IMR-90 (cell line): Measurements from ENCODE around the gene CD2AP. TPM values are rescaled to one million over a fixed set of nuclear protein-coding genes. Genes with fewer than 3 reads are reported as not detected.

ENCODE experiments used
- ATAC-seq: fragments of 200-7000 bp; cut with Tn5 transposase; 2 replicates; pipeline ENCODE4 v1.9.1; 2020; ENCODE audit warnings: low read depth, mild to moderate bottlenecking, moderate library complexity
- BruUV-seq: library from RNA; stranded (reverse); fragments of 400-500 nt; replicated peaks from 2 replicates; lab custom pipeline; 2021; lab: Mats Ljungman, UMichigan
- CTCF ChIA-PET: fragments of 300-600 bp; formaldehyde crosslinking; extraction: SDS; loops from one replicate; lab custom pipeline; 2021; ENCODE audit warnings: antibody characterized with exemption; lab: Yijun Ruan, JAX
- POLR2A ChIA-PET: fragments of 300-600 bp; sonication (Branson Sonifier 250); formaldehyde crosslinking; loops from one replicate; lab custom pipeline; 2022; ENCODE audit warnings: antibody characterized with exemption; ENCODE audit not compliant: unreplicated experiment; lab: Charles Lee
- DNase-seq: peaks from one replicate; pipeline ENCODE4 v3.0.0; 2013
- H2AFZ ChIP-seq: replicated peaks from 2 replicates; pipeline ENCODE3; 2013; ENCODE audit warnings: low read length, mild to moderate bottlenecking; ENCODE audit not compliant: poor library complexity
- H2AK5ac ChIP-seq: 2 replicates; pipeline ENCODE4 v1.6.1; 2013; ENCODE audit warnings: low read depth, low read length, inconsistent platforms
- H2AK9ac ChIP-seq: replicated peaks from 2 replicates; pipeline ENCODE3; 2013; ENCODE audit warnings: mild to moderate bottlenecking, low read depth, low read length, moderate library complexity; ENCODE audit not compliant: poor library complexity
- H2BK120ac ChIP-seq: 2 replicates; pipeline ENCODE4 v1.6.1; 2013; ENCODE audit warnings: low read depth, low read length, inconsistent platforms
- H2BK15ac ChIP-seq: 3 replicates; pipeline ENCODE4 v1.6.1; 2013; ENCODE audit warnings: low read depth, low read length, inconsistent platforms
- H2BK20ac ChIP-seq: 2 replicates; pipeline ENCODE4 v1.6.1; 2013; ENCODE audit warnings: low read depth, mild to moderate bottlenecking, inconsistent platforms, low read length, moderate library complexity
- H2BK5ac ChIP-seq: 2 replicates; pipeline ENCODE4 v1.6.1; 2013; ENCODE audit warnings: mild to moderate bottlenecking, low read depth, low read length, inconsistent platforms; ENCODE audit not compliant: poor library complexity, severe bottlenecking
- H3K14ac ChIP-seq: replicated peaks from 2 replicates; pipeline ENCODE4 v1.6.1; 2013; ENCODE audit warnings: low read depth, low read length, inconsistent platforms
- H3K18ac ChIP-seq: 2 replicates; pipeline ENCODE4 v1.6.1; 2013; ENCODE audit warnings: low read depth, low read length, control low read depth
- H3K23ac ChIP-seq: 2 replicates; pipeline ENCODE4 v1.6.1; 2013; ENCODE audit warnings: low read depth, low read length, inconsistent platforms
- H3K27ac ChIP-seq: 2 replicates; pipeline ENCODE4 v1.5.1; 2013; ENCODE audit warnings: mild to moderate bottlenecking, control low read depth, low read length; ENCODE audit not compliant: insufficient read depth
- H3K27me3 ChIP-seq: 2 replicates; pipeline ENCODE4 v1.6.1; 2013; ENCODE audit warnings: low read length; ENCODE audit not compliant: control insufficient read depth, insufficient read depth
- H3K36me3 ChIP-seq: 2 replicates; pipeline ENCODE4 v1.6.1; 2013; ENCODE audit warnings: low read length, mixed read lengths; ENCODE audit not compliant: control insufficient read depth, insufficient read depth
- H3K4ac ChIP-seq: 2 replicates; pipeline ENCODE4 v1.6.1; 2013; ENCODE audit warnings: low read depth, low read length, inconsistent platforms
- H3K4me1 ChIP-seq: 2 replicates; pipeline ENCODE4 v1.6.1; 2013; ENCODE audit warnings: low read length, mixed read lengths; ENCODE audit not compliant: control insufficient read depth, insufficient read depth
- H3K4me2 ChIP-seq: 2 replicates; pipeline ENCODE4 v1.6.1; 2013; ENCODE audit warnings: low read depth, mild to moderate bottlenecking, control low read depth, low read length, moderate library complexity
- H3K4me3 ChIP-seq: 2 replicates; pipeline ENCODE4 v1.5.1; 2013; ENCODE audit warnings: low read depth, mild to moderate bottlenecking, control low read depth, low read length, moderate library complexity; ENCODE audit not compliant: insufficient read depth
- H3K56ac ChIP-seq: 2 replicates; pipeline ENCODE4 v1.6.1; 2013; ENCODE audit warnings: low read length, inconsistent platforms; ENCODE audit not compliant: insufficient read depth; ENCODE audit errors: extremely low read depth
- H3K79me1 ChIP-seq, 2 experiments: 2 replicates each; pipeline ENCODE4 v1.6.1; 2013; ENCODE audit warnings: low read length in 2 of 2, inconsistent platforms in 1 of 2, low read depth in 1 of 2
- H3K9ac ChIP-seq: 2 replicates; pipeline ENCODE4 v1.6.1; 2013; ENCODE audit warnings: low read depth, low read length, control low read depth
- H3K9me1 ChIP-seq: 2 replicates; pipeline ENCODE4 v1.6.1; 2013; ENCODE audit warnings: low read length, inconsistent platforms; ENCODE audit not compliant: insufficient read depth
- H3K9me3 ChIP-seq: 2 replicates; pipeline ENCODE4 v1.6.1; 2013; ENCODE audit warnings: low read length; ENCODE audit not compliant: control insufficient read depth, insufficient read depth
- H4K20me1 ChIP-seq: 2 replicates; pipeline ENCODE4 v1.6.1; 2013; ENCODE audit warnings: low read length, inconsistent platforms; ENCODE audit not compliant: insufficient read depth
- H4K5ac ChIP-seq: 2 replicates; pipeline ENCODE4 v1.6.1; 2013; ENCODE audit warnings: mild to moderate bottlenecking, low read depth, low read length, control low read depth
- H4K8ac ChIP-seq, 2 experiments: 2 replicates each; pipeline ENCODE4 v1.6.1; 2013; ENCODE audit warnings: low read depth in 2 of 2, low read length in 2 of 2, control low read depth in 1 of 2, inconsistent platforms in 1 of 2
- H4K91ac ChIP-seq: 2 replicates; pipeline ENCODE4 v1.6.1; 2013; ENCODE audit warnings: low read depth, low read length, inconsistent platforms; ENCODE audit not compliant: insufficient read depth
- BHLHE40 ChIP-seq: fragments of 150-350 bp; IDR thresholded peaks from 2 replicates; pipeline ENCODE4 v1.6.1; 2016; ENCODE audit warnings: mild to moderate bottlenecking, low read depth, low read length
- CEBPB ChIP-seq: IDR thresholded peaks from 2 replicates; pipeline ENCODE4 v1.6.1; 2012; ENCODE audit warnings: low read depth, low read length, improper control_type of control experiment
- CTCF ChIP-seq: conservative IDR thresholded peaks from 2 replicates; pipeline ENCODE4 v1.5.1; 2012; ENCODE audit warnings: mild to moderate bottlenecking, low read depth, low read length, improper control_type of control experiment
- MAFK ChIP-seq: IDR thresholded peaks from 2 replicates; pipeline ENCODE4 v1.6.1; 2012; ENCODE audit warnings: low read depth, low read length, improper control_type of control experiment
- POLR2A ChIP-seq: IDR thresholded peaks from 2 replicates; pipeline ENCODE4 v1.6.1; 2012; ENCODE audit warnings: mild to moderate bottlenecking, low read depth, low read length
- SMC3 ChIP-seq: fragments of 150-350 bp; IDR thresholded peaks from 2 replicates; pipeline ENCODE4 v1.6.1; 2016; ENCODE audit warnings: low read depth, mild to moderate bottlenecking, antibody characterized with exemption, low read length, moderate library complexity
- USF2 ChIP-seq: fragments of 150-350 bp; IDR thresholded peaks from 2 replicates; pipeline ENCODE4 v1.6.1; 2017; ENCODE audit warnings: mild to moderate bottlenecking, antibody characterized with exemption, low read length, low read depth
- WGBS, 2 experiments: methylation state at CpG; one replicate each; pipeline versions ENCODE4 v1.1.5 to v1.1.7; 2013; ENCODE audit warnings: missing lambda C conversion rate in 2 of 2; ENCODE audit not compliant: insufficient read length in 1 of 2; ENCODE audit errors: extremely low coverage in 2 of 2; 5-methylcytosine and 5-hydroxymethylcytosine counted together
- dilution Hi-C: fragments of 300-500 bp; cut with HindIII; formaldehyde crosslinking; loops from one replicate; pipeline ENCODE4 v1.14.3; 2018; ENCODE audit warnings: low sequenced_read_pairs; ENCODE audit not compliant: unreplicated experiment
- in situ Hi-C: fragments of 300-500 bp; cut with MboI; formaldehyde crosslinking; loops from 3 replicates; pipeline ENCODE4 v1.14.3; 2019; ENCODE audit warnings: low sequenced_read_pairs, inconsistent platforms, mixed read lengths
- intact Hi-C: fragments of 100-400 bp; cut with micrococcal nuclease; formaldehyde crosslinking; loops from 2 replicates; pipeline ENCODE4 v1.10.0; 2022
- polyA plus RNA-seq, 3 experiments: library from polyadenylated mRNA; depleted of rRNA; stranded (reverse); fragments of >200 nt; gene quantifications; 2 replicates each; pipeline ENCODE4 v1.2.3, GENCODE V29; 2012; ENCODE audit warnings: low replicate concordance in 1 of 3
- total RNA-seq: library from RNA; depleted of rRNA; stranded (reverse); fragments of >200 nt; gene quantifications from 2 replicates; pipeline ENCODE4 v1.2.3, GENCODE V29; 2012

CD2AP gene
- total and polyA plus RNA-seq, 2 of the 4 experiments (the other 2 are of a cell fraction), result 5.3 to 7.5 TPM

- no peaks in the 10 kb centered on the region for H3K79me1 ChIP-seq
- H4K20me1 ChIP-seq, result no peaks in the 10 kb centered on the region
- H2BK20ac ChIP-seq, result no peak overlapping the region
- dilution Hi-C loops (no loop called here), in situ Hi-C loops (no loop called here), intact Hi-C loops (no loop called here)
- H3K4me2 ChIP-seq, result no peak overlapping the region
- H2AFZ ChIP-seq, result no peak overlapping the region
- H3K14ac ChIP-seq, result no peak overlapping the region
- DNase-seq (no peak), ATAC-seq (no peak)
- no peak overlapping the region for H4K5ac ChIP-seq
- no peak for TF ChIP-seq MAFK
- TF ChIP-seq POLR2A, result no peak
- no peak for TF ChIP-seq BHLHE40
- no peak for TF ChIP-seq SMC3
- TF ChIP-seq CEBPB, result no peak
- no peak for TF ChIP-seq USF2
- TF ChIP-seq CTCF, result no peak
- no peaks in the 10 kb centered on the region for H3K9me3 ChIP-seq
- H2BK5ac ChIP-seq, result no peak overlapping the region
- H2AK9ac ChIP-seq, result no peak overlapping the region
- H2AK5ac ChIP-seq, result no peak overlapping the region
- ChIA-PET POLR2A (no interaction called here), CTCF (no interaction called here)
- H3K56ac ChIP-seq, result no peak overlapping the region
- no peak overlapping the region for H2BK15ac ChIP-seq
- H3K4me3 ChIP-seq, result no peak overlapping the region
- H3K9me1 ChIP-seq, result no peaks in the 10 kb centered on the region
- H3K23ac ChIP-seq, result no peak overlapping the region
- H3K18ac ChIP-seq, result no peak overlapping the region
- BruUV-seq, result no TSS peak
- no peak overlapping the region for H4K8ac ChIP-seq
- H2BK120ac ChIP-seq, result no peak overlapping the region
- no peak overlapping the region for H3K4ac ChIP-seq
- no peaks in the 10 kb centered on the region; the same call in 1 of the 2 replicates for H3K27me3 ChIP-seq
- no peaks in the 10 kb centered on the region for H3K4me1 ChIP-seq
- no peak overlapping the region for H3K9ac ChIP-seq
- H3K36me3 ChIP-seq, result no peaks in the 10 kb centered on the region
- H3K27ac ChIP-seq, result no peak overlapping the region
- no peak overlapping the region for H4K91ac ChIP-seq
- WGBS, 2 experiments, result no CpG with 5 or more reads among the region's 7 CpGs
These were observed 178.4 kb downstream of the CD2AP start for GRCh38 chr6:47655719-47656595.
